NOMO-1 treated with dmso at 0.1 percent for 144 hours (cell line): Measurements from ENCODE around the gene CSKMT.

ENCODE experiments used
- DNase-seq: peaks from one replicate; lab custom pipeline; 2025; ENCODE audit not compliant: unreplicated experiment; lab: John Stamatoyannopoulos, UW

Gene CSKMT

GRCh38 chr11:62715150-62716130 lies 50.3 kb downstream of the CSKMT start:
- no peak for DNase-seq

GRCh38 chr11:62716206-62716605 lies 51.1 kb downstream of the CSKMT start:
- no peak for DNase-seq

- DNase-seq = no peak
Observed at GRCh38 chr11:62716816-62717215, 51.7 kb downstream of the CSKMT start.
